Fibroblast of skin of scalp (primary cell): ENCODE measurements around the gene SLC17A7.

Source experiments
- DNase-seq: peaks from one replicate; pipeline ENCODE4 v3.0.0-alpha.2; 2013

Gene SLC17A7

DNA sequence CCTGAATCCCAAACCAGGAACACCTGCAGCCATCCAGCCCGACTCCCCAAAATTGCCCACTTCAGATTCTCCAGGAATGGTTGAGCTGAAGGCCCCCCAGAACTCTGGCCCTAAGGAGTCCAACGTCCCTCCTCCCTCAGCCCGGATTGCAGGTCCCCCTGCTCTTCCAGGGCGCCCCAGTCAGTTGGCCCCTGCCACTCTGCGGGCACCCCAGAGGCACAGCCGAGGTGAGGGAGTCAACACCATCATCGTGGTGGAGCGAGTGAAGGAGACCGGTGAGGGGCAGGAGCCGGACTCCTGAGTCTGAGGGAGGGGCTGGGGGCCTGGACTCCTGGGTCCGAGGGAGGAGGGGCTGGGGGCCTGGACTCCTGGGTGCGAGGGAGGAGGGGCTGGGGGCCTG is 14.0 kb downstream of the SLC17A7 start:
- no peak for DNase-seq

DNA sequence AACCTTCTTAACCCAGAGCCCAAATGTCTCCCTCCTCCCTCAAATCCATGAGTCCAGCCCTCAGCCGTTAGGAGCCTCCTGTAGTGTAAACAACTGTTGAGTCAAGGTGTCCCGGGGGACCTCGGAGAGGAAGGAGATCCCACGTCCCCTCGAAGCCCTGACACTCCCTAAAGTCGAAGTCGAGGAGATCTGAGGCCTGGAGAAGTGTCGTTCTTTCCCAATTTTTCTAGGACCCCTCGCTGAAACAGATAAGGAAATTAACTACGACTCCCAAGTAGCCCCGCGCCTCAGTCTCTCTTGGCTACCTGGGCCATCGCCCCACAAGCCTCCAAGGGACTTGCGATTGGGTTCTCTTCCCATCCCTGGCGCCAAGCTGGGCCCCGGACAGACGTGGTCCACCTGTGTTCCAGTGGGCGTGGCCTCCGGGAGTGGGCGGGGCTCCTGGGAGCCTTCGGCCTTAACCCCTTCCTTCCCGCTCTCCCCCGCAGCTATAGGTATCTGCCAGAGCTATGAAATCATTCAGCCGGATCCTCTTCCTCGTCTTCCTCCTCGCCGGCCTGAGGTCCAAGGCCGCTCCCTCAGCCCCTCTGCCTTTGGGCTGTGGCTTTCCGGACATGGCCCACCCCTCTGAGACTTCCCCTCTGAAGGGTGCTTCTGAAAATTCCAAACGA is 15.3 kb downstream of the SLC17A7 start:
- DNase-seq: no peak

DNA sequence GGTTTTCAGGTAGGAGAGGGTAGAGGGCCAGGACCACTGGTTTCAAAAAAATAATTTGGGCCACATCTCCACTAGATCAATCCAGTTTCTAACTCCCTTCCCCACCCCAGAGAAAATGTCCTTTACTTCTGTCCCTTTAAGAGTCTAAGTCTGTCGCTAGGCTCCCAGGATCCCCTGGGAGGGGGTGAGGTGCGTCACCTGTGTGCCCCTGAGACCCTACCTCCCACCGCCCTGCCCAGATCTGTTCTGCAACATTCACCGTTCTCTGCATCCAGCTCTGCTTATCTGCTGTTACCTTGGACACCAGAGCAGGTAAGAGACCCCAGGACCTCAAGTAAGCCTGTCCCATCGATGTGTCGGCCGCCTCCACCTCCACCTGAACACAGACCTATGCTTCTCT is 16.1 kb downstream of the SLC17A7 start, which contains the start of gene GFY:
TSS of gene GFY (plus strand) at position 211 of the 400 bp plus-strand sequence. CDS start 1,043 bp downstream, outside the sequence.
- DNase-seq: no peak

DNA sequence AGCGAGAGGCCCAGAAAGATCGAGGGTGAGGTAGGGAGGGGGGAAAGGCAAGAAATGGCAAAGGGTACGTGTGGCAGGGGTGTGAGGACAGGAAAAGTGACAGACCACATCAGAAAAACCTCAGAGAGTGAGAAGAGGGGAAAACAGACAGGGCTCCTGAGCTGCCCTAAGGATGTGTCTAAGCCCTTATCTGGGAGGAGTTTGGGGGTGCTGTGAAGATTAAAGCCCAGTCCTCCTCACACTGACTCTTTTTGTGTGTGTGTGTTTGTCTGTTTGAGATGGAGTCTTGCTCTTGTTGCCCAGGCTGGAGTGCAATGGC is 17.4 kb downstream of the SLC17A7 start:
- DNase-seq: no peak

DNA sequence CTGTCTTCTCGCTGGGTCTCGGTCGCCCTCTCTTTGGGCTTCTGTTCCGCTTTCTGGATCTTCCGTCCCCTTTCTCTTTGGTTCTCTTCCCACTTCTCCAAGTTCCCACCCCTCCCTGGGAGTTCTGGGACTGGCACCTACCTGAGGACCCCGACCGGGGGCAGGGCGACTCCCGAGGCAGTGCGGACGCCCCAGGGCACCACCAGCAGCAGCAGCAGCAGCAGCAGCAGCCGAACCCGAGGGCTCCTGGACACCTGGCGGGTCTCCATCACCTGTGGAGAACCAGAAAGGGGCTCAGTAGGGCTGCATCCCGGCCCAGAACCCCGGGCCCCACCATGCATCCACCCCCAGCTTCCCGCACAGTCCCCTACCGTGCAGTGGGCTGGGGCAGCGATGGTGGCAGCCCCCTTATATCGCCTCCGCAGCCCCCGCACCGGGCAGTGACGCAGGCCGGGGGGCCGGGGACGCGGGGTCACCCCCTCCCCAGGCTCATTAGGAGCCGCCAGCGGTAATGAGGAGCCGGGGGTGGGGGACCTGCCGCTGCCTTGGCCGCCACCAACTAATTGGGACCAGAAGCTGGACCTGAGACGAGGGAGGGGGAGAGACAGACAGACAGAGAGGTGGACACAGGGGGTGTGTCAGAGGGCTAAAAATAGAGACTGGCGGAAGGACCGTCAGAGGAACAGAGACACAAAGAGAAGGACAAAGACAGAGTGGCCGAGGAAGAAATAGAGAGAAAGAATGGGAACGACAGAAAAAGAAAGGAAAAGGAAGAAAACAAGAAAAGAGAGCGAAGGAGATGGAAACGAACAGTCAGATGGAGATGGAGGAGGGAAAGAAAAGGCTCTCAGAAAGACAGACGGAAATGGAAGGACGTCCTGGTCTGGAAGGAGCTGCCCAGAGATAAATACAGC is 18.0 kb downstream of the SLC17A7 start, which contains the start of gene PTH2:
TSS of gene PTH2 (minus strand) at position 371 of the 914 bp plus-strand sequence. CDS start at position 269, 102 bp downstream.
- DNase-seq: no peak

DNA sequence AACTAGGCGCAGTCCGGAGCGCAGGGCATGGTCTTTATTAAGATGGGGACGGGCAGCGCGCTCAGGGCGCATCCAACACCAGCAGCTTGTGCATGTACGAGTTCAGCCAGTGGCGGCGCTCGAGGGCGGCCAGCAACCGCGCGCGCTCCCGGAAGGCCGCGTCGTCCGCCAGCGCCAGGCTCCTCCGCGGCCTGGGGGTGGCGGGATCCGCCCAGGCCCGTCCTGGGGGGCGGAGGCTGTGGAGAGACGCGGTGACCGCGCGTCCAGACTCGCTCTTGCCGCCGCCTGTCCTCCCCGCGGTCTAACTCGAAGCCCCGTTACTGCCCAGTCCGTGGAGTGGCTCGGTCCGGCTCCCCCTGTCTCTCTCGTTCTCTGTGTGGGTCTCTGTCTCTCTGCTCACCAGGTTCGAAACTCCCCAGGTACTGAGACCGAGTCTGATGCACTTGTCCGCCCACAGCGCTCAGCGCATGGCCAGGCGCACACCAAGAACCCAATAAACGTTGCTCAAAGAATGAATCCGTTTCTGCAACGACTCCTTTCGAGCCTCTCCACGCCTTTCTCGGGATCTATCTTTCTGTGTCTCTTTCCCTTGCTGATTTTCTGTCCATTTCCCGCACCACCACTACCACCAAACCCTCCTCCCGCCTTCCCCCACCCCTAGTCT is 18.8 kb downstream of the SLC17A7 start:
- DNase-seq: peak; percentile 35

DNA sequence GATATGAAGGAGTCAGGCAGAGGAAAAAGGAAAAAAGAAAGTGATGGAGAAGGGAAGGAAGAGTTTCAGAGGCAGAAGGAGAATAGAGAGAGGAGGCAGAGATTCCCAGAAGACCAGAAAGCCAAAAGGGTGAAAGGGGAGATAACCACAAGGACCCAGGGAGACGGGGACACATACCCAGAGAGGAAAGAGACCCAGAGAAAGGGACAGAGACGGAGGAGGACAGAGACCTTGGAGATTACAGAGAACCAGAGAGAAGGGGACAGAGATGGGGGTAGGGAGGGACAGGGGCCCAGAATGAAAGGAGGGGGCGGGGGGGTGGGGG is 19.5 kb downstream of the SLC17A7 start:
- no peak for DNase-seq

DNA sequence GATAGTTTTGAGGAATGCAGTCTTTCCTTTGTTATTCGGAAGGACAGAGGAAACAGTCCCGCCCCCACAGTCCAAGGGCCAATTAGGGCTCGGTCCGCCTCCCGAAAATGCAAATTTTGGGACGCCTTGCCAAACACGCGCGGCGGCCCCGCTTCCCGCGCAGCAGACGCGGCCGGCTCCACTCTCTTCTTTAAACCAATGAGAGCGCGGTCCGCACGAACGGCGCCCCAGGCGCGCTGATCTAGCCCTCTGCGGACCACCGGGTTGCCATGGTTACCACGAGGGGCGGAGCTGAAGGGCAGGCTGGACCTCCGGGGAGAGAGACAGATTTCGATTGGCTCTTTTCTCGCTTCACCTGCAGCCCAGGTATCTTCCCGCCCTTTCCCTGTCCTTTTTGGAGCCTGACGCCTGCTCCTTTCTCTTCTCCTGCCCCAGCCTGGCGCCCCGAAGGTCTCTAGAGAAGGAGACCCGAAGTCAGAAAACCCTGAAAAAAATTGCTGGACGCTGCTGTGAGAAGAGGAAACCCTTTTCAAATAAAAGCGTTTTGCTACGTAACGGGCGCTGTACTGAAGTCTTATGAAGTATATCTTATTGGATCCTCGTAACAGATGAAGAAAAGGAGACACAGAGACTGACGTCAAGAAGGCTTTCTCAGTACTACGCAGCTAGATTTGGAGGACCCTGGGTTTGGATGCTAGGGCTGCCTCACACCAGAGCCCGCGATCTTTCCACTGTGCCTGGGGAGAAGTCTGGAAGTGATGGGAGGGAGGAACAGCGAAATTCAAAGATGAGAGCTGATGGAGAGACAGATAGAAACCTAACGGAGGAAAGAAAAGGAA is 20.1 kb downstream of the SLC17A7 start:
- DNase-seq: peak; percentile 54

DNA sequence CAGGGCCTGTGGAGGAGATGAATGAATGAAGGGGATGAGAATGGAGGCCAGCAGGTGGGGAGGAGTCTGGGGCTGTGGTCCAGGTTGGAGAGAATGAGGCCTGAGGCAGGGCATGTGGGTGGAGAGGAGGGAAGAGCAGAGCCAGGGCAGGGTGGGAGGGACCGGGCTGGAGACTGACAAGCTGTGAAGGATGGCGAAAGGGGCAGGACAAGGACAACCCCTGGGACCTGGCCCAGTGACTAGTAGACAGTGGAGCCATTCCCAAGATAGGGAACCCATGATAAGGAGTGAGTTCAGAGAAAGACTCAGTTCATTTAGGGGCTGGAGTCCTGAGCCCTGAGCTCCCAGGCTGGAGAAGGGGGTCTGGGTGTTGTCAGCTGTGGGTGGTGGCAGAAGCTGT is 21.1 kb downstream of the SLC17A7 start:
- no peak for DNase-seq

DNA sequence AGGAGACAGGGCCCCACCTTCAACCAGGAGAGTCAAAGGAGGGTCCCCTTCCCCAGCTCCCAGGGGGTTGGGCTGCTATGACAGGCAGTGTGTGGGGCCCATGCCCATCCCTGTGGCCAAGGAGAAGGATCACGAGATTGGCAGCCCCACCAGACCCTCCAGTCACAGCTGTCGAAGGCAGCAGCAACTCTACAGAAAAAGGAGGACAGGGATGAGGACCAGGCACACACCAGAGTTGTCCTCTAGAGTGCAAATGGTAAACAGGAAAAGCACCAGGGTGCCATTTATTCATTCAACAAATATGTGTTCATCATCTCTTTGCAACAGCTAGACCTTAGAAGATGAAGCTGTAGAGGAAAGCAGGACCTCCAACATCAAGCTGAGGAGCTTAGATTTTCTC is 22.2 kb downstream of the SLC17A7 start:
- DNase-seq: no peak

DNA sequence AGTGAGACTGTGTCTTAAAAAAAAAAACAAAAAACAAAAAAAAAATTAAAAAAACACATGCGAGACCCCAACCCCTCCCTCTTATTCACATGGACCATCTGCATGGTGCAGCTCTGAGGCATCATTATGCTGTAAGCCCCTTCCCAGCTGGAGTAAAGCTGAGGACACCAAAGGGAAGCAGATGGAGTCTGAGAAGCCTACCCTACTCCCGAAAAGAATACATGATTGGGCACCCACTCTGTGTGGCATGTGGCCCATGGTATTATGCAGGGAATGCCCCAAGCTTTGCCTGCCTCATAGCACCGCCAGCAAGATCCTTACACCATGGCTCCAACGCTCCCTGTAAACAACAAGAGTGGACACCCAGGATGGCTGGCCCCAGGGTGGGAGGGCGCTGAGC is 22.8 kb downstream of the SLC17A7 start:
- DNase-seq: no peak

DNA sequence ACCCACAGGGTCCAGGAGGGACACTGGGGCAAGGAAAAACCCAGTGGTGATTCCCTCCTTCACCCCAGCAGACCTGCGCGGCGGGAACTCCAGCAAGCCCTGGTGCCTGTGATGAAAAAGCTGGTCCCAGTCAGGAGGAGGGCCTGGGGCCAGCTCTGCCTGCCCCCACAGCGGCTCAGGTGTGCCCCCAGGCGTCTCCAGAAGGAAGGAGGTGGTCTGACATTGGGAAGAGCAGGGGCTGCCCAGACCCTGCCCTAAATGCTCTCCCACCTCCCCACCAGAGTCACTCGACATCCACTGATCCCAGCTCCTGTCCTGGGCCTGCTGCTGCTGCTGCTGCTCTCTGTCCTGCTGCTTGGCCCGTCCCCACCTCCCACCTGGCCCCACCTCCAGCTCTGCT is 24.2 kb downstream of the SLC17A7 start:
- DNase-seq: no peak

DNA sequence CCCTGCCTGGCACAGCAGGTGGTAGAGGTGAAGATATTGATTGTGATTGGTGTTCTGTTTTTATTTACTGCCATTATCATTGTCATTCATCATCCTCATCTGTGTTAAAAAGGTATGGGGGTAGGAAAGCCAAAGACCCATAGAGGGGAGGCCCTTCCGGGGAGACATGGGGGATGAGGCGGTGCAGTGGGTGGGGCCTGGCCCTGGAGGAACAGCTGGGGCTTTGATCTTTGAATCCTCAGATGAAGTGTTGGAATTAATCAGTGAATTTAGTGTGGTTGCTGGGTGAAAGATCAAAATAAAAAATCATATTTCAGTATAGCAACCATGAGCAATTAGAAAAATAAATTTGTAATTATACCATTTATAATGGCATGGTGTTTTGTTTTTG is 25.5 kb downstream of the SLC17A7 start:
- DNase-seq: no peak

DNA sequence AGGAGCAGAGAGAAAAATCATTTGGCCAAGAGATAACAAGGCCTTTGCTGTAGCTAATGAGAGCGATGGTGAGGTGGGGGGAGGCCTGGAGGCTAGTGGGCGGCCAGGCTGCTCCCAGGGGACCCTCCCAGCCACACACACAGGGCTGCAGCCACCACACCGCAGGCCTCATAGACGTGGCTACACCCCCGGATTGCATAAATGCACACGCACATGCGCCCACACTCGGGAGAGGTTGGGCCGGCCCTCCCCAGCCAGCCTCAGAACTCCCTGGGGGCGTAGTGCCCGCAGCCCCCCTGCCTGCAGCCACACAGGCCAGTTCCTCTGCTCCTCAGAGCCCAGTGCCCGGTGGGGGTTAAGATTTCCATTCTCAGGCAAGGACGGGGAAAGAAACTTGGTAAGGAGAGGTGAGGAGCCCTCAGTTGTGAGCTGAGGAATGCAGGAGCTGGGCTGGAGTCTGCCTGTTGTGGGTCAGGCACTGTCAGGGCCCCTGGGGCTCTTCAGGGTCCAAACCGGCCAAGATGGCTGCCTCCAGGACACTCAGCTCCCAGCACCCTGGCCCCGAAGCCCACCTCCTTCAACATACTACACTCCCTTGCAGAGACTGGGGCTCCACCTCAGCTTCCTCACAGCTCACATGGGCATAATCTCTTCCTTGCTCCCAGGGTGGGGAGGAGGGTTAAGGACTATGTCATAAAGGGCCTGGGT is 26.1 kb downstream of the SLC17A7 start:
- peak; percentile 15 for DNase-seq

DNA sequence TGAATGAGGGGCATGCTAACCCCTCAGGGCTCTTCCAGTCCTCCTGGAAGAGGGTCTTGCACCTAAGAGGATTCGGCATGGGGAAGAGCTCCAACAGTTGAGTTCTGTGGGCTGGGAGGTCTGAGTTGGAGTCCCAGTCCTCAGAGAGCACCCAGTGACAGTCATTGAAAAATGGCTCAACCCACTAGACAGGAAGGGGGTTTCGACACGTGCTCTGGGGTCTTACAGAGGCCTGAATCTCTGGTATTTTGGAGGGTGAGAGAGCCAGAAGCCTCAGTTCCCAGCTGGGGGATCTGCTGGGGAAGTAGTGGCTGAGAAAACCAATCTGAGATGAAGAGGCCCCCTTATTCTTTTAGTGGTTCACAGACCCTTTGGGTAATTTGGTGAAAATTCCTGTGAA is 27.1 kb downstream of the SLC17A7 start:
- DNase-seq: no peak

DNA sequence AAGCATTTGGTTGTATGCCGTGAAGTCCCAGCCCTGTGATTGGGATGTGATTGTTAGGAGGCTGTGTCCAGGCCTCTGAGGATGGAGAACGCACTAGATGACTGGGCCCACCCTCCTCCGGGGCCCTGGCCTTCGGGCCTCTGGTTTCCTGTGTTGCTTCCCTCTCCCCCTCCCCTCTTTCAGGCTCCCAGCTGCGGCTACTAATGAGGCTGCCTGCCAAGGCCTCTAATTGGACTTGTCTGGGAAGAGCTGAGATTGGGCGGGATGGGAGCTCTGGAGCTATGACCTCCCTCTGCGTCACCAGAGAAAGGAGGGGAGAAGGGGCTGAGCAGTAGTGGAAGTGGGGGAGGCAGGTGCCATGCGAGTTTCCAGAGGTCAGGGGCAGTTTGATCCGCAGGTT is 28.0 kb downstream of the SLC17A7 start:
- DNase-seq: peak; percentile 19

DNA sequence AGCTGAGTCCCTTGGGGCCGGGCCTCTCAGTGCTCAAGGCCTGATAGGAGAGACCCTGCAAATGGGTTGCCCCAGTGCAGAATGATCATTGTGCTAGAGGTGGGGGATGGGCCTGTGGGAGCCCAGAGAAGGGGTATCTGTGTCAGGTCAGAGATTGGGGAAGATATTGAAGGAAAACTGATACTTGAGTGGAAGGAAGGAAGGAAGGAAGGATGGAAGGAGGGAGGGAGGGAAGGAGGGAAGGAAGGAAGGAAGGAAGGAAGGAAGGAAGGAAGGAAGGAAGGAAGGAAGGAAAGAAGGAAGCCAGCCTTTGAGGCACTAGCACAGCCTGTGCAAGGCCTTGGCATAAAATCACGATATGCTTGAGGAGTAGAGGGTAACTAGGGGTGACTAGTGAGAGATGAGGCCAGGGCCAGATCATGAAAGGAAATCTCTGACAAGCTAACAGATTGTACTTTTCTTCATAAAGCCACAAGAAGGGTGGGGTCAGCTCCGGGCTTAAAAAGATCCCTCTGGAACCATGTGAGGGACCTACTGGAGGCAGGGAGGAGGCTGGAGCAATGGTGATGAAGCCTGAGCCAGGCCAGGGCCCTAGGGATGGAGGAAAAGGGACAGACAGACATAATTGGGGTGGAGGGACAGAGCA is 29.5 kb downstream of the SLC17A7 start:
- DNase-seq: no peak

DNA sequence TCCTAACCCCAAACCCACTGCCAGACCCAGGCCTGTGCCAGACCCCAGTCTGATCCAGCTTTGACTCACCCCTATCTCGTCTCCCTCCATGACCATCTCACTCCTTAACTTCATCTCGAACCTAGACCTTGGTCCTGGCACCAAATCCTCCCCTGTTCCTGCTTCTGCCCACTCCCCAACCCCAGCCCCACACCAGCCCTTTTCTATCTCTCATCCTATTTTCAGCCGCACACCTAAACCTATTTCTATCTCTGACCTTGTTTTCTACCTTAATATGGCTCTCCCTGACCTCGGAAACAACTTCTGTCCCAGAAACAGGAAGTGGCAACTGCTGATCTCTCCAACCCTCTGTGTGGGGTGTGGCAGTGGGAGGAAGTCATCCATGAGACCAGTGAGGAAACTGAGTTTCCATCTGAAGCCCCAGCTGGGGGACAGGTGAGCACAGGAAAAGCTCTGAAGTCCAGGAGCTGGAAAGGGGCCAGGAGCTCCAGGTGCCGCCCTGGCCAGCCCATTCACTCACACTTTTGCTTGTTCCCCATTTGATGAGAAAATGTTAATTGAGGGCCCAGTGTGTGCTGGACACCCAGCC is 31.8 kb downstream of the SLC17A7 start:
- no peak for DNase-seq

DNA sequence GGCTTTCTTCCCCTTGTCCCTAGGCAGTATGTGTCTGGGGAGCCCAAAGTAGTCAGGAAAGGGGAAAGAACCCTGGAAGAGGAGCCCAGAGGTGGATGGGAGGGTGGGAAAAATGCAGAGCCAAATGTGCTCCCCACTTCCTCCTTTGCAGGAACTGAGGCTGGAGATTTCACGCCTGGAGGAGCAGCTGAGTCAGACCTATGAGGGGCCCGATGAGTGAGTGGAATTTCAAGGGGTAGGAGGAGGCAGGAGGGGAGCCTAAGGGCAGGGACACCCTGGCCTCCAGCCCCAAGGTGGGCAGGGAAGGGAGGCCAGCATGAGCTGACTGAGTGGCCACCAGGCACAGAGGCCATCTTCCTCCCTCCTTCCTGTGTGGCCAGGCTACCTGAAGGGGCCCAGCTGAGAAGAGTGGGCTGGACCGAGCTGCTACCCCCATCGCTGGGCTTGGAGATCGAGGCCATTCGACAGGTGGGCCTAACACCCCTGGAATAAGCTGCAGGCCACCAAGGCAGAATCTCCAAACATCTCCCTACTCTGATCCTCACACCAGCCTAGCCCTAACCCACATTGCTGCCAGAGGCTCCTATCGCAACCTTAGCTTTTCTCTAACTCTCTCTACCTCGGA is 32.4 kb downstream of the SLC17A7 start:
- no peak for DNase-seq

DNA sequence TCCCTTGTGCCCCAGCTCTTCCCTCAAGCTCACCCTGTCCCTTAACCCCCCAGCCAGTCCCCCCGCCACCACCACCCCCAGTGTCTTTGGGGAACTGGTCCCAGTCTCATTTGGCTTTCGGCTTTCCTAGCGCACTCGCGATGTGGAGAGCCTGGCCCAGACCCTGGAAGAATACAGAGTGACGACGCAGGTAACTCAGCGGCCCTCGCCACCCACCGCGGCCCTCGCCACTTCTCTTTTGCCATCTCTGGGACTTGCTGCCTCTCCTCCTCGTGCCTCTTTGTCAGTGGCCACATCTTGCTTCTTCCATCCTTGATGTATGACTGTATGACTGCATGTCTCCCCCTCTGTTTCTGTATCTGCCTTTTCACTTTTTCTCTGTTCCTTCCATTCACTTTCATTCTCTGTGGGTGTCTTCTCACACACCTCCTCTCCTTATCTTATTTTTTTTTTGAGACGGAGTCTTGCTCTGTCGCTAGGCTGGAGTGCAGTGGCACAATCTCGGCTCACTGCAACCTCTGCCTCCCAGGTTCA is 33.8 kb downstream of the SLC17A7 start:
- no peak for DNase-seq
